ENCODE measurements around the gene CREM.

The CREM gene

DNA sequence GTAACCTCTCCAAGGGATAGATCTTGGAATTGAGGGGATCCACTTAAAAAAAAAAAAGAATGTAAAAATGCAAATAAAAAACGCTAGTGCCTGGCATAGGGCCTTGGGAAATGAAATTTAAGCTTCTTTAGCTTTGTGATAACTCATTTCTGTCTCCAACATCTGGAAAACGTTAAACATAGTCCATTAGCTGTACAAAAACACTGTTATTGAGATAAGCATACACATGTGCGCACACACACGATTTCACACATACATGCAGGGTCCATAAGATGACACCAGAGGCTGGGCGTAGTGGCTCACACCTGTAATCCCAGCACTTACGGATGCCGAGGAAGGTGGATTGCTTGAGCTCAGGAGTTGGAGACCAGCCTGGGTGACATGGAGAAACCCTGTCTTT, 22.8 kb upstream of the CREM start:
- Histone ChIP-seq H3K27me3 (ENCODE audit: low read depth, low read length) (no peaks in the 10 kb centered on the region), H3K27ac (ENCODE audit: low read length) (no peak overlapping the region), H3K9me3 (ENCODE audit: insufficient read depth, low read length) (no peaks in the 10 kb centered on the region), H3K9ac (ENCODE audit: low read length) (no peak overlapping the region), H3K4me2 (ENCODE audit: low read length) (no peak overlapping the region), H3K79me2 (ENCODE audit: low read length) (no peaks in the 10 kb centered on the region), H3K4me3 (ENCODE audit: low read length) (no peak overlapping the region), H2AFZ (ENCODE audit: low read depth, low read length) (no peak overlapping the region), H3K36me3 (replicated peaks; ENCODE audit: low read depth, low read length) (no peaks in the 10 kb centered on the region), H3K4me1 (ENCODE audit: low read length) (no peaks in the 10 kb centered on the region), H4K20me1 (ENCODE audit: insufficient read depth, low read length) (no peaks in the 10 kb centered on the region)
- TF ChIP-seq, protein P1, sequence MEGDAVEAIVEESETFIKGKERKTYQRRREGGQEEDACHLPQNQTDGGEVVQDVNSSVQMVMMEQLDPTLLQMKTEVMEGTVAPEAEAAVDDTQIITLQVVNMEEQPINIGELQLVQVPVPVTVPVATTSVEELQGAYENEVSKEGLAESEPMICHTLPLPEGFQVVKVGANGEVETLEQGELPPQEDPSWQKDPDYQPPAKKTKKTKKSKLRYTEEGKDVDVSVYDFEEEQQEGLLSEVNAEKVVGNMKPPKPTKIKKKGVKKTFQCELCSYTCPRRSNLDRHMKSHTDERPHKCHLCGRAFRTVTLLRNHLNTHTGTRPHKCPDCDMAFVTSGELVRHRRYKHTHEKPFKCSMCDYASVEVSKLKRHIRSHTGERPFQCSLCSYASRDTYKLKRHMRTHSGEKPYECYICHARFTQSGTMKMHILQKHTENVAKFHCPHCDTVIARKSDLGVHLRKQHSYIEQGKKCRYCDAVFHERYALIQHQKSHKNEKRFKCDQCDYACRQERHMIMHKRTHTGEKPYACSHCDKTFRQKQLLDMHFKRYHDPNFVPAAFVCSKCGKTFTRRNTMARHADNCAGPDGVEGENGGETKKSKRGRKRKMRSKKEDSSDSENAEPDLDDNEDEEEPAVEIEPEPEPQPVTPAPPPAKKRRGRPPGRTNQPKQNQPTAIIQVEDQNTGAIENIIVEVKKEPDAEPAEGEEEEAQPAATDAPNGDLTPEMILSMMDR (IDR thresholded peaks at IDR 0.05; ENCODE audit: low read depth, low read length), result no peak
- TF ChIP-seq EZH2phosphoT487 (IDR thresholded peaks at IDR 0.05; ENCODE audit: low read depth), result no peak

DNA sequence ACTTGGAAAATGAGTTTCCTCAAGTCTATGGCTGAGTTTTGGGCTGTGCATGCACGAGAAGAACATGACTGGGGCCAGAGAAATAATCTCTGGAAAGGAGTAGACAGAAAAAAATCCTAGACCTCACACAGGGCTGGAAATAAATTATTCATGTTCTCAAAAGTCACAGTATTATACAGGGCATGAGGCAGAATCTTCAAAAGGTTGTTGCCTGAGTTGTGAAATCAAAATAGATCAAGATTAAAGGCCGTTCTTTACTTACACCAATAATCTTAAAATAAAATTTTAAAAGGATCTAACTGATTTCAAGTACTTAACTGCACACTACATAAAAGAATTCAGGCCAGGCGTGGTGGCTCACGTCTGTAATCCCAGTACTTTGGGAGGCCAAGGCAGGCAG, 14.1 kb upstream of the CREM start:
- H3K27ac ChIP-seq (ENCODE audit: low read length), result no peak overlapping the region
- no peak overlapping the region for H3K4me3 ChIP-seq (ENCODE audit: low read length)
- H3K4me1 ChIP-seq (ENCODE audit: low read length), result no peaks in the 10 kb centered on the region
- H3K9ac ChIP-seq (ENCODE audit: low read length), result no peak overlapping the region
- TF ChIP-seq, protein P1 (IDR thresholded peaks at IDR 0.05; ENCODE audit: low read depth, low read length), result no peak
- TF ChIP-seq EZH2phosphoT487 (IDR thresholded peaks at IDR 0.05; ENCODE audit: low read depth), result no peak
- H3K4me2 ChIP-seq (ENCODE audit: low read length), result no peak overlapping the region
- no peaks in the 10 kb centered on the region for H3K79me2 ChIP-seq (ENCODE audit: low read length)
- H3K36me3 ChIP-seq (replicated peaks; ENCODE audit: low read depth, low read length), result no peaks in the 10 kb centered on the region
- H3K9me3 ChIP-seq (ENCODE audit: insufficient read depth, low read length), result no peaks in the 10 kb centered on the region
- H2AFZ ChIP-seq (ENCODE audit: low read depth, low read length), result no peak overlapping the region
- H4K20me1 ChIP-seq (ENCODE audit: insufficient read depth, low read length), result no peaks in the 10 kb centered on the region
- no peaks in the 10 kb centered on the region for H3K27me3 ChIP-seq (ENCODE audit: low read depth, low read length)

DNA sequence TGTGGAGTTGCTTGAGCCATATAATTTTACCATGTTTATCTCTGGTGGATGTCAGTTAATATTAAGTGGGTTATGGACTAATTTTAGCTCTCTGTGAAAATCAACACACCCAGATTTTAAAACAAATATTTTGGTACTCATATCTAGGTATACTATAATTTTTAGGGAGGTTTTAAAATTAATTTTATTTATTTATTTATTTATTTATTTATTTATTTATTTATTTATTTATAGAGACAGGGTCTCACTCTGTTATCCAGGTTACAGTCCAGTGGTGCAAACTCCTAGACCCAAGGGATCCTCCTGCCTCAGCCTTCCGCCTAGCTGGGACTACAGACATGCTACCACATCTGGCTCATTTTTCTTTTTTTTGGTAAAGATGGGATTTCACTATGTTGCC, 7.3 kb upstream of the CREM start:
- H2AFZ ChIP-seq (ENCODE audit: low read depth, low read length), result no peak overlapping the region
- H4K20me1 ChIP-seq (ENCODE audit: insufficient read depth, low read length), result no peaks in the 10 kb centered on the region
- H3K4me2 ChIP-seq (ENCODE audit: low read length), result no peak overlapping the region
- H3K4me3 ChIP-seq (ENCODE audit: low read length), result no peak overlapping the region
- no peaks in the 10 kb centered on the region for H3K9me3 ChIP-seq (ENCODE audit: insufficient read depth, low read length)
- peaks cover 7% of the 10 kb centered on the region for H3K4me1 ChIP-seq (ENCODE audit: low read length)
- H3K27ac ChIP-seq (ENCODE audit: low read length), result no peak overlapping the region
- H3K79me2 ChIP-seq (ENCODE audit: low read length), result no peaks in the 10 kb centered on the region
- no peaks in the 10 kb centered on the region for H3K27me3 ChIP-seq (ENCODE audit: low read depth, low read length)
- TF ChIP-seq, protein P1 (IDR thresholded peaks at IDR 0.05; ENCODE audit: low read depth, low read length), result no peak
- TF ChIP-seq EZH2phosphoT487 (IDR thresholded peaks at IDR 0.05; ENCODE audit: low read depth), result no peak
- no peaks in the 10 kb centered on the region for H3K36me3 ChIP-seq (replicated peaks; ENCODE audit: low read depth, low read length)
- no peak overlapping the region for H3K9ac ChIP-seq (ENCODE audit: low read length)

DNA sequence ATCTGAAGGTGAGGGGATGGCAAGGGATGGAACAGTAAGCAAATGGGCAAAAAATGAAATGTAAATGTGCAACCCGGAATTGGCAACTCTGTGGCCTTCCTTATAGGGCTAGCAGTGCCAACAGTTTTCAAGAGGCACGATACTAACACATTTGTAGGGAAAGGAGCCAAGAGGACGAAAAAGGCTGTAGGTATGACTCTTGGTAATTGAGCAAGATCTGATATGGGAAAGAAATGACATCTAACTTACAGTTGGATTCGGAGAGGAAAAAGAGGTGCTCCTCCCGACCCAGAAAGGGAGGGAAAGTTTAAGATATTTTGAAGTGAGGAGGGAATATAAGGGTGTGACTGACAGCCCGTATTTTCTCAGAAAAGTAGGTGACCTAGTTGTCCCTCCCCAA, 2.1 kb upstream of the CREM start:
- peaks cover 18% of the 10 kb centered on the region for H3K79me2 ChIP-seq (ENCODE audit: low read length)
- no peaks in the 10 kb centered on the region for H3K27me3 ChIP-seq (ENCODE audit: low read depth, low read length)
- peaks cover 14% of the 10 kb centered on the region for H3K4me1 ChIP-seq (ENCODE audit: low read length)
- H3K9me3 ChIP-seq (ENCODE audit: insufficient read depth, low read length), result no peaks in the 10 kb centered on the region
- H3K9ac ChIP-seq (ENCODE audit: low read length), result no peak overlapping the region
- TF ChIP-seq EZH2phosphoT487 (IDR thresholded peaks at IDR 0.05; ENCODE audit: low read depth), result no peak
- TF ChIP-seq, protein P1 (IDR thresholded peaks at IDR 0.05; ENCODE audit: low read depth, low read length), result no peak
- H3K4me3 ChIP-seq (ENCODE audit: low read length), result no peak overlapping the region
- H3K27ac ChIP-seq (ENCODE audit: low read length), result no peak overlapping the region
- no peak overlapping the region for H3K4me2 ChIP-seq (ENCODE audit: low read length)
- H4K20me1 ChIP-seq (ENCODE audit: insufficient read depth, low read length), result no peaks in the 10 kb centered on the region
- H2AFZ ChIP-seq (ENCODE audit: low read depth, low read length), result no peak overlapping the region
- peaks cover 3% of the 10 kb centered on the region for H3K36me3 ChIP-seq (replicated peaks; ENCODE audit: low read depth, low read length)

Data from OCI-LY3 (cell line).